GM18517 (cell line): ENCODE results near the gene CLEC19A.

Source experiments
- ATAC-seq: cut with Tn5 transposase; IDR thresholded peaks from one replicate; pipeline ENCODE4 v1.9.1; 2021; ENCODE audit warnings: mild to moderate bottlenecking, moderate library complexity; ENCODE audit not compliant: unreplicated experiment

CLEC19A gene

GRCh38 chr16:19285431-19285830, at the start of gene CLEC19A:
TSS of gene CLEC19A (plus strand) at chr16:19285731. CDS start at chr16:19285852, 121 bp downstream.
- no peak for ATAC-seq

- no peak for ATAC-seq
These were observed 49.6 kb upstream of the CLEC19A start for GRCh38 chr16:19235886-19236285.

DNA sequence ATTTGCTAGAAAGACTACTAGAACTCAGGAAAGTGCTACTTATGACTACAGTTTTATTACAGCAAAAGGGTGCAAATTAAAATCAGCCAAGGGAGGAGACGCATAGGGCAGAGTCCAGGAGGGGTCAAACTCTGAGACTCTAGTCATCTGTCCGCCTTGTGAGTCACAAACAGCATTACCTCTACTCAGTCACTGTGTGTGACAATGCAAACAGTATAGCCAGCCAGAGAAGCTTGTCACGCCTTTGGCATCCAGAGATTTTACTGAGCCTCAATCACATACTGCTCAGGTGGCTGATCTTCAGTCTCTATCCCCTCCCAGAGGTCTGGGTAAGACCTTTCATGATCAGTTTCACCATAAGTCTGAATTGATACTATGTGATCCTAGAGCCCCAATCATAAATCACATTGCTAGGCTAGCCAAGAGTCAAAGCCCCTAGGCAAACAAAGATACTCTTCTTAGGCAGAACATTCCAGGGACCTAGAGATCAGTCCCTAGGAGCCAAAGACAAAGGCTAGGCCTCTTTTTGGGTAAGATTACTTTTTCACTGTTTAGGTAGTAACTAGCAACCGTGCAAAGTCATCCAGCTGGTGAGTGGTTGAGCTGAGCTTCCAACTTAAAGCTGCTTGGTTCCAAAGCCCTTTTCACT, 48.8 kb upstream of the CLEC19A start:
- ATAC-seq, result no peak

DNA sequence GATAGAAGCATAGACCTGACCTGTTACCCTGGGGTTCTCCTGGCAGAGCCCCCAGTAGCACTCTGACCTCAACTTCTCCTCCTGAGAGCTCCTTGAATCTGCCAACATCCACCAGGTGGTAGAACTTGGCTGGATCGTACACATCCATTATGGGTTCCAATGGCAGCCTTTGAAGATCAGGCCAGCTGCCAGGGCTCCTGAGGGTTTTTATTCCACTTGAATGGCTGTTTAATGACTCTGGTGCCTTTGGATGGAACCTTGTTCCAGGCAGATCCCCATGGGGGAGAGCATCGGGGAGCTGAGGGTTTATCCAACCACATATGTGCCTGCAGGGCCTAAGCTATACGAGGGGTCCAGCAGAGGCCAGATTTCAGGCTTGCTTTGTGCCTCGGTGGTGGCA, 47.1 kb upstream of the CLEC19A start:
- ATAC-seq, result no peak

GRCh38 chr16:19239511-19240155, 45.9 kb upstream of the CLEC19A start:
- no peak for ATAC-seq

GRCh38 chr16:19240494-19240893, 45.0 kb upstream of the CLEC19A start:
- ATAC-seq, result no peak

GRCh38 chr16:19241512-19241911, 44.0 kb upstream of the CLEC19A start:
- no peak for ATAC-seq

GRCh38 chr16:19242186-19242585, 43.3 kb upstream of the CLEC19A start:
- no peak for ATAC-seq

- no peak for ATAC-seq
These were observed 42.5 kb upstream of the CLEC19A start for GRCh38 chr16:19242987-19243575.

GRCh38 chr16:19245326-19245925, 40.1 kb upstream of the CLEC19A start:
- no peak for ATAC-seq

- ATAC-seq, result no peak
These were observed 32.6 kb upstream of the CLEC19A start for GRCh38 chr16:19252904-19253303.

DNA sequence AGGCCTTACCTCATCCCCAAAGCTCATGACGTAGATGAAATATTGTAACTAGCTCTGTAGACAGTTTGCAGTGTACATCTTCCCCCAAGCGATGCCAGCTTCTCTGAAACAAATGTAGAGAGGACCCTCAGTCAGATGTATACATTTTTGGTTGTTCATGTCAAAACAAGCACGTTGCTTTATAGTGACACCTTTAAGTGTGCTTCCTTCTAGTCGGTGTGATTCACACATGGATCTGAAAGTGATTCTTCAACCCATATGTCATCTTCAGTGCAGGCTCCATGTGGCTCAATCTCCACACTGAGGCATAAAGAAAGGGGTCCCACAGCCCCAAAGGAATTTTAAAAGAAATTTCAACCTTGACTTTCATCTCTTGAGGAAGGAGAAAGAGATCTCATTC, 30.9 kb upstream of the CLEC19A start:
- ATAC-seq, result no peak

GRCh38 chr16:19264123-19264673, 21.3 kb upstream of the CLEC19A start:
- no peak for ATAC-seq

GRCh38 chr16:19265380-19265930, 20.1 kb upstream of the CLEC19A start:
- no peak for ATAC-seq

GRCh38 chr16:19266774-19267173, 18.8 kb upstream of the CLEC19A start:
- ATAC-seq, result no peak

GRCh38 chr16:19269098-19269497, 16.4 kb upstream of the CLEC19A start:
- no peak for ATAC-seq

GRCh38 chr16:19274165-19274797, 11.2 kb upstream of the CLEC19A start:
- no peak for ATAC-seq

- no peak for ATAC-seq
These were observed 7.1 kb upstream of the CLEC19A start for GRCh38 chr16:19278403-19278802.

- no peak for ATAC-seq
These were observed 4.3 kb upstream of the CLEC19A start for GRCh38 chr16:19281246-19281645.

- no peak for ATAC-seq
These were observed 3.4 kb upstream of the CLEC19A start for GRCh38 chr16:19282101-19282500.

DNA sequence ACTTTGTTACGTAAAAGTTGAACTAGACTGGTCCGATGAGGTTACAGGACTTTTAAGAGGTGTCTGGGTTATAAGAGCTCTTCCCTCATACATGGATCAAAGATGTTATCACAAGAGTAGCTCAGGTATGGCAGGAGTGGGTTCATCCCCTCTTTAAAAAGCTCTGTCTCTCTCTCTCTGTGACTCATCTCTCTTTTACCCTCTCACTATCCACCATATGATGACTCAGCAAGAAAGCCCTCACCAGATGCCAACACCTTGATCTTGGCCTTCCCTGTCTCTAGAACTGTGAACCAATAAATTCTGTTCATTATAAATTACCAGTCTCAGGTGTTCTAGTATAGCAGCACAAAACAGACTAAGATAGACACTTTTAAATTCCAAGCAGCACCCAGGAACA, 1.9 kb upstream of the CLEC19A start:
- ATAC-seq, result no peak
